Astrocyte (in vitro differentiated cells and primary cell): ENCODE results near the gene NOC2L. TPM values are rescaled to one million over a fixed set of nuclear protein-coding genes. Genes with fewer than 3 reads are reported as not detected.

Experiments
- DNase-seq: peaks from one replicate; pipeline ENCODE4 v3.0.0-alpha.2; 2010; ENCODE audit warnings: low read depth
- FAIRE-seq: peaks from 2 replicates; lab custom pipeline; 2011; peaks lifted over from hg19 to GRCh38; lab: Jason Lieb, UNC
- H2AFZ ChIP-seq: 2 replicates; pipeline ENCODE4 v1.6.0; 2012; ENCODE audit warnings: low read depth, low read length, inconsistent platforms
- H3K27ac ChIP-seq: 2 replicates; pipeline ENCODE4 v1.5.1; 2011; ENCODE audit warnings: low read depth, low read length, inconsistent platforms
- H3K27me3 ChIP-seq: 2 replicates; pipeline ENCODE4 v1.6.0; 2011; ENCODE audit warnings: low read length, inconsistent platforms; ENCODE audit not compliant: insufficient read depth
- H3K36me3 ChIP-seq: 2 replicates; pipeline ENCODE4 v1.5.1; 2011; ENCODE audit warnings: low read length, inconsistent platforms; ENCODE audit not compliant: insufficient read depth
- H3K4me1 ChIP-seq: 2 replicates; pipeline ENCODE4 v1.5.1; 2011; ENCODE audit warnings: low read length, inconsistent platforms; ENCODE audit not compliant: insufficient read depth
- H3K4me2 ChIP-seq: 2 replicates; pipeline ENCODE4 v1.6.0; 2012; ENCODE audit warnings: low read length, inconsistent platforms
- H3K4me3 ChIP-seq: 2 replicates; pipeline ENCODE4 v1.5.1; 2011; ENCODE audit warnings: low read depth, mild to moderate bottlenecking, low read length, inconsistent platforms; ENCODE audit not compliant: insufficient read depth
- H3K79me2 ChIP-seq: 2 replicates; pipeline ENCODE4 v1.6.0; 2012; ENCODE audit warnings: mild to moderate bottlenecking, low read length, inconsistent platforms; ENCODE audit not compliant: insufficient read depth
- H3K9ac ChIP-seq: 2 replicates; pipeline ENCODE4 v1.6.0; 2012; ENCODE audit warnings: mild to moderate bottlenecking, low read length, inconsistent platforms
- H3K9me3 ChIP-seq: 2 replicates; pipeline ENCODE4 v1.5.1; 2012; ENCODE audit warnings: low read depth, mild to moderate bottlenecking, low read length, inconsistent platforms; ENCODE audit not compliant: insufficient read depth
- H4K20me1 ChIP-seq: 2 replicates; pipeline ENCODE4 v1.6.0; 2012; ENCODE audit warnings: low read length, inconsistent platforms; ENCODE audit not compliant: insufficient read depth
- H3K27ac Mint-ChIP-seq: one replicate; pipeline ENCODE4 v1.8.0; 2021; ENCODE audit warnings: mild to moderate bottlenecking, mixed read lengths; ENCODE audit not compliant: unreplicated experiment
- H3K27me3 Mint-ChIP-seq: one replicate; pipeline ENCODE4 v1.8.0; 2021; ENCODE audit warnings: low read depth, mixed read lengths; ENCODE audit not compliant: unreplicated experiment
- H3K36me3 Mint-ChIP-seq: one replicate; pipeline ENCODE4 v1.8.0; 2021; ENCODE audit warnings: low read depth, mixed read lengths; ENCODE audit not compliant: unreplicated experiment
- H3K4me1 Mint-ChIP-seq: one replicate; pipeline ENCODE4 v1.8.0; 2021; ENCODE audit warnings: low read depth, mixed read lengths; ENCODE audit not compliant: unreplicated experiment
- H3K4me3 Mint-ChIP-seq: one replicate; pipeline ENCODE4 v1.8.0; 2021; ENCODE audit warnings: mild to moderate bottlenecking, moderate library complexity, mixed read lengths; ENCODE audit not compliant: unreplicated experiment
- H3K9me3 Mint-ChIP-seq: one replicate; pipeline ENCODE4 v1.8.0; 2021; ENCODE audit warnings: mild to moderate bottlenecking, mixed read lengths; ENCODE audit not compliant: unreplicated experiment
- CTCF ChIP-seq: IDR thresholded peaks from 2 replicates; pipeline ENCODE4 v1.5.1; 2011; ENCODE audit warnings: low read depth, mild to moderate bottlenecking, inconsistent platforms, low read length, moderate library complexity; ENCODE audit not compliant: insufficient read depth
- EZH2 ChIP-seq: IDR thresholded peaks from 2 replicates; pipeline ENCODE4 v1.6.1; 2012; ENCODE audit warnings: mild to moderate bottlenecking, low read length, inconsistent platforms; ENCODE audit not compliant: insufficient read depth
- total RNA-seq: library from RNA; stranded (reverse); gene quantifications from 2 replicates; pipeline ENCODE4 v1.2.1, GENCODE V29; 2021

NOC2L gene
- total RNA-seq, 1 donor from 2014 or later = 91.4 TPM

- H3K27me3 Mint-ChIP-seq = peaks cover 70% of the 10 kb centered on the region
- no peak overlapping the region for H2AFZ ChIP-seq
- no peak overlapping the region for H3K27ac Mint-ChIP-seq
- H3K4me3 ChIP-seq = no peak overlapping the region
- H3K4me1 Mint-ChIP-seq = peaks cover 4% of the 10 kb centered on the region
- no peaks in the 10 kb centered on the region for H3K79me2 ChIP-seq
- H4K20me1 ChIP-seq = peaks cover 6% of the 10 kb centered on the region
- H3K4me2 ChIP-seq = no peak overlapping the region
- peaks cover 15% of the 10 kb centered on the region for H3K4me1 ChIP-seq
- peaks cover 25% of the 10 kb centered on the region for H3K27me3 ChIP-seq
- no peaks in the 10 kb centered on the region for H3K9me3 ChIP-seq
- TF ChIP-seq EZH2 (no peak), CTCF (no peak)
- H3K4me3 Mint-ChIP-seq = no peak overlapping the region
- no peak overlapping the region for H3K27ac ChIP-seq
- DNase-seq (no peak), FAIRE-seq (no peak)
- no peaks in the 10 kb centered on the region for H3K36me3 ChIP-seq
- no peaks in the 10 kb centered on the region for H3K36me3 Mint-ChIP-seq
- no peaks in the 10 kb centered on the region for H3K9me3 Mint-ChIP-seq
- no peak overlapping the region for H3K9ac ChIP-seq
Observed at GRCh38 chr1:918843-919242, 40.2 kb downstream of the NOC2L start.

GRCh38 chr1:918353-918752, 40.7 kb downstream of the NOC2L start:
- H3K27me3 Mint-ChIP-seq = peaks cover 74% of the 10 kb centered on the region
- H3K4me3 ChIP-seq = no peak overlapping the region
- no peak for FAIRE-seq

More at GRCh38 chr1:918353-918752, 40.7 kb downstream of the NOC2L start:
- Histone ChIP-seq H3K4me1 (peaks cover 13% of the 10 kb centered on the region), H3K9ac (no peak overlapping the region), H2AFZ (no peak overlapping the region), H3K4me2 (no peak overlapping the region), H3K27me3 (peaks cover 25% of the 10 kb centered on the region), H3K9me3 (no peaks in the 10 kb centered on the region), H3K36me3 (no peaks in the 10 kb centered on the region), H3K27ac (no peak overlapping the region), H4K20me1 (peaks cover 5% of the 10 kb centered on the region), H3K79me2 (no peaks in the 10 kb centered on the region)
- Mint-ChIP-seq H3K27ac (no peak overlapping the region), H3K9me3 (no peaks in the 10 kb centered on the region), H3K36me3 (no peaks in the 10 kb centered on the region), H3K4me1 (peaks cover 4% of the 10 kb centered on the region), H3K4me3 (no peak overlapping the region)
- DNase-seq = no peak
- TF ChIP-seq EZH2 (no peak), CTCF (no peak)
